Stomach smooth muscle (tissue), 2 donors: ENCODE data around the gene HTR4.

Experiments
- H3K27ac ChIP-seq: one replicate; pipeline ENCODE4 v1.7.0; 2013; ENCODE audit warnings: mild to moderate bottlenecking, low read length, inconsistent platforms
- H3K27me3 ChIP-seq, 2 donors: one replicate each; pipeline ENCODE4 v1.7.0; 2013; ENCODE audit warnings: low read length in 2 of 2; ENCODE audit not compliant: insufficient read depth in 2 of 2, control insufficient read depth in 1 of 2
- H3K36me3 ChIP-seq, 2 donors: one replicate each; pipeline ENCODE4 v1.7.0; 2013; ENCODE audit warnings: low read length in 2 of 2; ENCODE audit not compliant: control insufficient read depth in 2 of 2, insufficient read depth in 2 of 2
- H3K4me1 ChIP-seq: one replicate; pipeline ENCODE4 v1.7.0; 2013; ENCODE audit warnings: low read length; ENCODE audit not compliant: control insufficient read depth, insufficient read depth
- H3K4me3 ChIP-seq, 2 donors: one replicate each; pipeline ENCODE4 v1.7.0; 2013; ENCODE audit warnings: low read length in 2 of 2
- H3K9ac ChIP-seq, 2 donors: one replicate each; pipeline ENCODE4 v1.7.0; 2013; ENCODE audit warnings: low read length in 2 of 2, mild to moderate bottlenecking in 1 of 2
- H3K9me3 ChIP-seq, 2 donors: one replicate each; pipeline ENCODE4 v1.7.0; 2013; ENCODE audit warnings: low read length in 2 of 2; ENCODE audit not compliant: control insufficient read depth in 2 of 2
- donor health status: healthy.
- donor health status: Pancreatic carcinoma.

The HTR4 gene

GRCh38 chr5:148653836-148654781 lies at the start of gene HTR4:
TSS of gene HTR4 (minus strand) at chr5:148654527. CDS start at chr5:148637014, 17,513 bp downstream.
- peaks cover 8% of the 10 kb centered on the region for H3K4me1 ChIP-seq
- H3K9me3 ChIP-seq: no peaks in the 10 kb centered on the region
- peaks cover 2 to 25% of the 10 kb centered on the region in 2 donors for H3K27me3 ChIP-seq
- peak within 1 kb of the TSS; percentile 10 to 60 for H3K4me3 ChIP-seq
- no peaks in the 10 kb centered on the region for H3K36me3 ChIP-seq
- no peak within 1 kb of the TSS for H3K27ac ChIP-seq
- H3K9ac ChIP-seq: no peak within 1 kb of the TSS

DNA sequence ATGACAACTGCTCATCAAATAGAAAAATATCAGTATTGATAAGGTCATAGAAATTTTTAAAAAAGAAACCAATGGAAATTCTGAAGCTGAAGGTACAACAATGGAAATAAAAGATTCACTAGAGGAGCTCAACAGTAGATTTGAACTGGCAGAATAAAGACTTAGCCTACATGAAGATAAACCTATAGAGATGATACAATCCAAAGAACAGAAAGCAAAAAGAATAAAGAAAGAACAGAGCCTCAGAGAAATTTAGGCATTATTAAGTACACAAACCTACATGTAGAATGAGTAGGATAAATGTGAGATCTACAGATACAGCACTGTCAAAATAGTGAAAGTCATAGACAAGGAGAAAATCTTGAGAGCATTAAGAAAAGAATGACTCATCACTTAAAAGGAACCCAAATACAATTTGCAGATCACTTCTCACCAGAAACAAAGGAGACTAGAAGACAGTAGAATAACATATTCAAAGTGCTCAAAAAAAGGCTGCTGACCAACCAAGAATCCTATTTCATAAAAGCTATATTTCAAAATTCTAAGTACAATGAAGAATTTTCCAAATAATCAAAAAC lies 47.8 kb upstream of the HTR4 start:
- Histone ChIP-seq H3K4me3 (no peak overlapping the region), H3K9me3 (no peaks in the 10 kb centered on the region), H3K9ac (no peak overlapping the region), H3K36me3 (no peaks in the 10 kb centered on the region), H3K27ac (no peak overlapping the region), H3K27me3 (no peaks in the 10 kb centered on the region), H3K4me1 (no peaks in the 10 kb centered on the region)

GRCh38 chr5:148699028-148699427 lies 44.7 kb upstream of the HTR4 start:
- no peaks in the 10 kb centered on the region for H3K27me3 ChIP-seq
- H3K9ac ChIP-seq: no peak overlapping the region
- H3K4me1 ChIP-seq: no peaks in the 10 kb centered on the region
- no peaks in the 10 kb centered on the region for H3K9me3 ChIP-seq
- H3K27ac ChIP-seq: no peak overlapping the region
- no peaks in the 10 kb centered on the region for H3K36me3 ChIP-seq
- H3K4me3 ChIP-seq: no peak overlapping the region

GRCh38 chr5:148697809-148698196 lies 43.5 kb upstream of the HTR4 start:
- H3K27ac ChIP-seq: no peak overlapping the region
- no peaks in the 10 kb centered on the region for H3K4me1 ChIP-seq
- H3K36me3 ChIP-seq: no peaks in the 10 kb centered on the region
- H3K27me3 ChIP-seq: no peaks in the 10 kb centered on the region
- H3K9ac ChIP-seq: no peak overlapping the region
- H3K4me3 ChIP-seq: peak overlapping the region in 1 of 2 donors; percentile 47
- H3K9me3 ChIP-seq: no peaks in the 10 kb centered on the region

- Histone ChIP-seq H3K4me1 (no peaks in the 10 kb centered on the region), H3K27me3 (no peaks in the 10 kb centered on the region), H3K36me3 (no peaks in the 10 kb centered on the region), H3K9me3 (no peaks in the 10 kb centered on the region), H3K27ac (no peak overlapping the region), H3K9ac (no peak overlapping the region), H3K4me3 (peak overlapping the region in 1 of 2 donors; percentile 47)
Observed at GRCh38 chr5:148697180-148697808, 43.0 kb upstream of the HTR4 start.

- Histone ChIP-seq H3K36me3 (no peaks in the 10 kb centered on the region), H3K27ac (no peak overlapping the region), H3K9me3 (no peaks in the 10 kb centered on the region)
Observed at GRCh38 chr5:148696187-148697036, 42.1 kb upstream of the HTR4 start.

DNA sequence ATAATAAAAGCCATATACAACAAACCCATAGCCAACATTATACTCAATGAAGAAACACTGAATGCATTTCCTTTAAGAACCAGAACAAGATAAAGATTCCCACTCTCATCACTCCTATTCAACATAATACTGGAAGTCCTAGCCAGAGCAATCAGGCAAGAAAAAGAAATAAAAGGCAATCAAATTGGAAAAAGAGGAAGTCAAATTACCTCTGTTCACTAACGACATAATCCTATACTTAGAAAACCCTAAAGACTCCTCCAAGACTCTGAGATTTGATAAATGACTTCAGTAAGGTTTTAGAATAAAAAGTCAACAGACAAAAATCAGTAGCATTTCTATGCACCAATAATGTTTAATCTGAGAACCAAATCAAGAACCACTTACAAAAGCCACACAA lies 36.6 kb upstream of the HTR4 start:
- no peaks in the 10 kb centered on the region for H3K36me3 ChIP-seq
- no peak overlapping the region for H3K27ac ChIP-seq
- H3K9me3 ChIP-seq: peaks cover 0 to 4% of the 10 kb centered on the region in 2 donors
- no peak overlapping the region for H3K9ac ChIP-seq
- no peaks in the 10 kb centered on the region for H3K27me3 ChIP-seq
- H3K4me3 ChIP-seq: no peak overlapping the region
- no peaks in the 10 kb centered on the region for H3K4me1 ChIP-seq

More at GRCh38 chr5:148696187-148697036, 42.1 kb upstream of the HTR4 start:
- H3K27me3 ChIP-seq: no peaks in the 10 kb centered on the region
- H3K4me1 ChIP-seq: no peaks in the 10 kb centered on the region
- no peak overlapping the region for H3K9ac ChIP-seq
- no peak overlapping the region for H3K4me3 ChIP-seq

DNA sequence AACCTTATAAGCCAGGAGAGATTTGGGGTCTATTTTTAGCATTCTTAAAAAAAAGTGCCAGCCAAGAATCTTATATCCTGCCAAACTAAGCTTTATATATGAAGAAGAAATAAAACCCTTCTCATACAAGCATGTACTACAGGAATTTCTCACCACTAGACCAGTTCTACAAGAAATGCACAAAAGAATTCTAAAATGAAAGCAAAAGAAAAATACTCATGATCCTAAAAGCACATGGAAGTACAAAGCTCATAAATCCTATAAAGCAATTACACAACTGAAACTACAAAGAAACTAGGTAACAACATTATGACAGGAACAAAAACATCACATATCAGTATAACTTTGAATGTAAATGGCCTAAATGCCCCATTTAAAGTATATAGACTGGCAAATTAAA lies 34.5 kb upstream of the HTR4 start:
- H3K9me3 ChIP-seq: peaks cover 0 to 4% of the 10 kb centered on the region in 2 donors
- H3K27ac ChIP-seq: no peak overlapping the region
- no peak overlapping the region for H3K9ac ChIP-seq
- H3K4me3 ChIP-seq: no peak overlapping the region
- H3K4me1 ChIP-seq: no peaks in the 10 kb centered on the region
- no peaks in the 10 kb centered on the region for H3K36me3 ChIP-seq
- H3K27me3 ChIP-seq: no peaks in the 10 kb centered on the region

DNA sequence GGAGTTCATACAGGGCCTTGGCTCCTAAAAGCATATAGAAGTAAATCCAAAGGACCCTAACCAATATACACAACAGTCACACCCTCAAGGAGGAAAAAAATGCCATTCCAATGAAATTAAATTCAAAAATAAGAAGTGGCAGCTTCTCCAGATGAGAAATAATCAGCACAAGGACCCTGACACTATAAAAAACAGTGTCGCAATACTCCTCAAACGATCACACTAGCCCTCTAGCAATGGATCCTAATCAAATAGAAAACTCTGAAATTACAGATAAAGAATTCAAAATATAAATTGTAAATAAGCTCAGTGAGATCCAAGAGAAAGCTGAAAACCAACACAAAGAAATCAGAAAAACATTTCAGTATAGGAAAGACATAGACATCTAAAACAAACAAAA lies 33.5 kb upstream of the HTR4 start:
- Histone ChIP-seq H3K4me1 (no peaks in the 10 kb centered on the region), H3K27ac (no peak overlapping the region), H3K36me3 (no peaks in the 10 kb centered on the region), H3K9ac (no peak overlapping the region), H3K27me3 (no peaks in the 10 kb centered on the region), H3K4me3 (no peak overlapping the region), H3K9me3 (peaks cover 0 to 4% of the 10 kb centered on the region in 2 donors)

GRCh38 chr5:148687427-148687826 lies 33.1 kb upstream of the HTR4 start:
- Histone ChIP-seq H3K36me3 (no peaks in the 10 kb centered on the region), H3K9ac (no peak overlapping the region), H3K9me3 (peaks cover 0 to 4% of the 10 kb centered on the region in 2 donors), H3K27ac (no peak overlapping the region), H3K27me3 (no peaks in the 10 kb centered on the region), H3K4me1 (no peaks in the 10 kb centered on the region), H3K4me3 (no peak overlapping the region)
